ENCODE data around the gene UMAD1. TPM values are rescaled to one million over a fixed set of nuclear protein-coding genes. Genes with fewer than 3 reads are reported as not detected.

UMAD1 gene
- total and polyA plus RNA-seq, 2 experiments from 2014 or later, result 8.4 to 12.4 TPM

GRCh38 chr7:7792056-7792455 lies 151.5 kb downstream of the UMAD1 start (continued):
- TF ChIP-seq ZNF462 (CRISPR knock-in tag; IDR thresholded peaks at IDR 0.05) (no peak), STAT1 (IDR thresholded peaks at IDR 0.05; ENCODE audit: unreplicated experiment) (no peak), ETS1 (IDR thresholded peaks at IDR 0.05) (no peak), JUNB (IDR thresholded peaks at IDR 0.05; ENCODE audit: unreplicated experiment) (no peak)

- Histone ChIP-seq H2AFZ (no peak overlapping the region), H3K36me3 (ENCODE audit: insufficient read depth) (no peaks in the 10 kb centered on the region), H3K4me1 (ENCODE audit: insufficient read depth) (peaks cover 44% of the 10 kb centered on the region), H3F3A (replicated peaks; ENCODE audit: low read depth) (no peaks in the 10 kb centered on the region; the same call in 1 of the 2 replicates), H3K4me3 (0 out of 2 replicates have a peak overlapping the region, but pooled peaks have one; percentile 10), H3K27me3 (ENCODE audit: insufficient read depth) (no peaks in the 10 kb centered on the region), H3K4me2 (peak overlapping the region; percentile 42), H3K9me2 (ENCODE audit: insufficient read depth) (peaks cover 13% of the 10 kb centered on the region; the same call in 1 of the 2 replicates), H4K20me1 (replicated peaks; ENCODE audit: insufficient read depth) (no peaks in the 10 kb centered on the region), H3K27ac (ENCODE audit: low read depth) (peak overlapping the region; percentile 53), H3K79me2 (replicated peaks; ENCODE audit: insufficient read depth) (no peaks in the 10 kb centered on the region)
- ATAC-seq, result peak; percentile 82
- DNase-seq (ENCODE audit: low spot score), result peak; percentile 64
- Mint-ChIP-seq H3K36me3 (ENCODE audit: low read depth) (peaks cover 26% of the 10 kb centered on the region), H3K4me1 (peaks cover 54% of the 10 kb centered on the region), H3K9me3 (peaks cover 14% of the 10 kb centered on the region; the same call in 1 of the 3 replicates), H3K27ac (peak overlapping the region; percentile 82), H3K4me3 (peak overlapping the region; percentile 50), H3K27me3 (ENCODE audit: insufficient read depth, low read depth, poor library complexity) (peaks cover 4% of the 10 kb centered on the region)
- TF ChIP-seq EZH2 (IDR thresholded peaks at IDR 0.05; ENCODE audit: low read depth, unreplicated experiment) (no peak), POLR2AphosphoS5 (IDR thresholded peaks at IDR 0.05; ENCODE audit: low read depth) (no peak), ZNF114 (CRISPR knock-in tag; IDR thresholded peaks at IDR 0.05) (no peak), ZNF462 (CRISPR knock-in tag; IDR thresholded peaks at IDR 0.05) (no peak)
These were observed 152.7 kb downstream of the UMAD1 start for GRCh38 chr7:7793249-7793648.
